ENCODE data around the gene FAM219B. TPM values are rescaled to one million over a fixed set of nuclear protein-coding genes. Genes with fewer than 3 reads are reported as not detected.
"Not testable (repeated sequence)": the region's sequence is repeated elsewhere in the genome, so short reads cannot be mapped to it uniquely, and the experiment has no call there.

The FAM219B gene
- total RNA-seq, 2 donors from 2014 or later = 61.5 to 81.0 TPM

- no peak for DNase-seq (ENCODE audit: low spot score)
- intact Hi-C loops (cut with DNase I) = no loop called here
Measured at GRCh38 chr15:74907163-74907870, 666 bp upstream of the FAM219B start.

GRCh38 chr15:74906067-74906449, 593 bp downstream of the FAM219B start:
- DNase-seq (ENCODE audit: low spot score) = peak; percentile 83
- intact Hi-C loops (cut with DNase I) = no loop called here

DNA sequence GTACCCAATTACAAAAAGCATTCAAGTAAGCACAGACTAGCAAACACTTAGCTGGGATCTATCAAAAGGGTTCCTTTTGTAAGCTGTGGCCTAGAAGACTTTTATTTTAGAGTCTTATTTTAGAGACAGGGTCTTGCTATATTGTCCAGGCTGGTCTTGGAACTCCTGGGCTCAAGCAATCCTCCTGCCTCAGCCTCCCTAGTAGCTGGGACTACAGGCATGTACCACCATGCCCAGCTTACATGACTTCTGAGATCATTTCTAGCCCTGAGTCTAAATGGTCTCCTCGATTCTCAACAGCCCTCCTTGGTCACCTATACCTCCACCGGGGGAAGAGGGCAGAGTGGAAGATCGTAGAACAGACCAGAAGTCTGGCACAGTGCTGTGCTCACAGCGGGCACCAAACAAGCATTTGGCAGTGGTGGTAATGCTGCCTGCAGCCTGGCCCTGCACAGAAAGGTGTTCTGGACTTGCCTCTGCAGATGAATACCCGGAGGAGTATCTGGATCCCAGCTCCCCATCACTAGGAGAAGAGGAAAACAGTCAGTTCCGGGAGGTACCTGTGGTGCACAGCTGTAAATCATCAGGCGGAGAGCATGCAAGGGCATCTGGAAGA, 2.4 kb downstream of the FAM219B start:
- no peak for DNase-seq (ENCODE audit: low spot score)
- intact Hi-C loops (cut with DNase I) = no loop called here

GRCh38 chr15:74903676-74904075, 3.0 kb downstream of the FAM219B start:
- intact Hi-C loops (cut with DNase I) = no loop called here

GRCh38 chr15:74902295-74903075, 4.2 kb downstream of the FAM219B start:
- DNase-seq (ENCODE audit: low spot score) = no peak
- intact Hi-C loops (cut with DNase I) = no loop called here

More at GRCh38 chr15:74903676-74904075, 3.0 kb downstream of the FAM219B start:
- no peak for DNase-seq (ENCODE audit: low spot score)

DNA sequence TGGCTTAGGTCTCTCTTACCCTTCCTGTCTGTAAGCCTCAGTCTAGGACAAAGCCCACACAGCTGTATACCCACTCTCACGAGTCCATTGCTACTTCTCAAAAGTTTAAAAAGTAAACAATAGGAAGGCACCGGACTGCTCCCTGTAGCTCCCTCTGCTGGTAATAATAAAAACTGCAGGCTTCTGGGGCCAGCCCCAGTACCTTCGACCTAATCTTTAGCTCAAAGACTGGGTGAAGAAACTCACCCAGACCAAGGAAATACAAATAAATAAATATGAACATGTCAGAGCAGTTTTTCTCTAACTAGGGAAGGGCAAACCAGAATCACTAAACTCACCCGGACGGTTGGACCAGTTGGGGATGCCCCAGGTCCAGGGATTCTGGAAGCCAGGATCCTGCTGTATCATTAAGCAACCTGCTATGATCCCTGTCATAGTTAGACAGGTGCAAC, 5.0 kb downstream of the FAM219B start:
- intact Hi-C loops (cut with DNase I) = no loop called here
- no peak for DNase-seq (ENCODE audit: low spot score)

DNA sequence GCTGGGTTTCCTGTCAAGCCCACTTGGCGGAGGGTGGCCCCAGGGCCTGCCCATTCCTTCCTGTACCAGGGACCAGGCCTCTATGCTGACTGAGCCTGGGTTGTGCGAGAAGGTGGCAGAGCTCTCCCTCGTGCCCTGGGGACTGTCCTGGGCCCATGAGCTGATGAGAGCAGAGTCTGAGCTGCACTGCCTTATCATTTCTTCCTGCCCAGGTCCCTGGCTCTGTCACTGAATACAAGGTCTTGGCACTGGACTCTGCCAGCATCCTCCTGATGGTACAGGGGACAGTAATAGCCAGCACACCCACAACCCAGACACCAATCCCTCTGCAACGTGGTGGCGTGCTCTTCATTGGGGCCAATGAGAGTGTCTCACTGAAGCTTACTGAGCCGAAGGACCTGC, 9.3 kb downstream of the FAM219B start:
- no peak for DNase-seq (ENCODE audit: low spot score)
- intact Hi-C loops (cut with DNase I) = loop anchor here in 1 of 2 donors (5.0 kb wide), 1 partner anchor 50 kb away; no protein-coding TSS in a partner anchor

DNA sequence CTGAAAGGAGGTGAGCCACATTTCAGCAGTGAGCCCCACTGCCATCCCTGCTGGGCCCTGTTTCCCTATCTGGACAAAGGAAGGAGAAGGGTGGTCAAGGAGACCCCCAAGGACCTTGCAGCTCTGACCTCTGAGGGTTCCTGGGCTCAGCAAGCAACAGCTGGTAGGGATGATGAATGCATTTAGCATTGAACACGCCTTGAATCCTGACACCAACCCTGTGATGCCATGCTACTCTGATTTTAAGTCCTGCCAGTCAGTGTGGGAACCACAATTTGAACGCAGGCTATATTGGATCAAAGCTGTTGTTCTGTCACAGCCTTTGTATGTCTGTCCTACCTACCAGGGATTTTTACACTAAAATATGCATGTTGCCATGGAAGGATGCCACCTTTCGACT, 10.3 kb downstream of the FAM219B start:
- intact Hi-C loops (cut with DNase I) = loop anchor here in 1 of 2 donors (5.0 kb wide), 1 partner anchor 49 kb away; no protein-coding TSS in a partner anchor
- DNase-seq (ENCODE audit: low spot score) = no peak

- intact Hi-C loops (cut with DNase I) = loop anchor here in 1 of 2 donors (5.0 kb wide), 1 partner anchor 49 kb away; no protein-coding TSS in a partner anchor
- DNase-seq (ENCODE audit: low spot score) = no peak
Measured at GRCh38 chr15:74895830-74896229, 10.8 kb downstream of the FAM219B start.

DNA sequence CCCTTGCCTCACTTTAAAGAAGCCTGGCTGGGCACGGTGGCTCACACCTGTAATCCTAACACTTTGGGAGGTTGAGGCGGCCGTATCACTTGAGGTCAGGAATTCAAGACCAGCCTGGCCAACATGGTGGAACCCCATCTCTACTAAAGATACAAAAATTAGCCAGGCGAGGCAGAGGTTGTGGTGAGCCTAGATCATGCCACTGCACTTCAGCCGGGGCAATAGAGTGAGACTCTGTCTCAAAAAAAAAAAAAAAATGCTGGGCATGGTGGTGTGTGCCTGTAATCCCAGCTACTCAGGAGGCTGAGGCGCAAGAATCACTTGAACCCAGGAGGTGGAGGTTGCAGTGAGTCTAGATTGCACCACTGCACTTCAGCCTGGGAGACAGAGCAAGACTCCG, 12.3 kb downstream of the FAM219B start:
- intact Hi-C loops (cut with DNase I); DNase-seq (ENCODE audit: low spot score): not testable (repeated sequence)

DNA sequence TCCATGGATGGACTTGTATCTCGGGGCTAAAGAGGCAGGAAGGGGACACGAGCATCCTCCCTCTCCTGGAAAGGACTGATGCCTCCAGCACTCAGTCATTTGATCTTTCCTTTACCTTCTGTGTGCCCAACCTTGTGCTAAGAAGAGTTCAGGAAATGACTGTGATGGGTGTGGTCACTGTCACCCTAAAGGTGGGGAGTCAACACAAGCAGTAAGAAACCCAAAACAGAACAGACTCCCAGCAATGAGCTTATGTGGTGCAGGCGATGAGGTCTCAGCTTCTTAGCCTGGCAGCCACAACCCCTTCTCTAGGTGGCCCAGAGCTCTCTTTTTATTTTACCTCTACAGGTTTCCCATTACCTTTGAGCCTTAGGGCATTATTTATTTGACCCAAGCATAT, 13.0 kb downstream of the FAM219B start:
- no peak for DNase-seq (ENCODE audit: low spot score)
- intact Hi-C loops (cut with DNase I) = no loop called here

DNA sequence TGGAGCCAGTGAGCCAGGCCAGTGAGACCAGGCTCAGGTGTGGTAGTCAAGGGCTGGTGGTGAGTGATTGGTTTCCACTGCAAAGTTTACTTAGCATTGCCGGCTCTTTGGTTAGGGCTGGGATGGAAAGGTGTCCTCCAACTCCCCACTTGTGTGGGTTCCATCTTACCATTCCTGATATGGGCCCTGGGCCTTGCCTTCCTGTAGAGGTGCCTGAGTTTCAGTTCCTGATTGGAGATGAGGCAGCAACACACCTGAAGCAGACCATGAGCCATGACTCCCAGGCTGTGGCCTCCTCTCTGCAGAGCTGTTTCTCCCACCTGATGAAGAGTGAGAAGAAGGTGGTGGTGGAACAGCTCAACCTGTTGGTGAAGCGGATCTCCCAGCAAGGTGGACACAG, 13.7 kb downstream of the FAM219B start:
- intact Hi-C loops (cut with DNase I) = no loop called here

GRCh38 chr15:74892313-74892712, 14.3 kb downstream of the FAM219B start:
- intact Hi-C loops (cut with DNase I) = no loop called here

More for the DNA sequence above, 13.7 kb downstream of the FAM219B start:
- DNase-seq (ENCODE audit: low spot score) = no peak

DNA sequence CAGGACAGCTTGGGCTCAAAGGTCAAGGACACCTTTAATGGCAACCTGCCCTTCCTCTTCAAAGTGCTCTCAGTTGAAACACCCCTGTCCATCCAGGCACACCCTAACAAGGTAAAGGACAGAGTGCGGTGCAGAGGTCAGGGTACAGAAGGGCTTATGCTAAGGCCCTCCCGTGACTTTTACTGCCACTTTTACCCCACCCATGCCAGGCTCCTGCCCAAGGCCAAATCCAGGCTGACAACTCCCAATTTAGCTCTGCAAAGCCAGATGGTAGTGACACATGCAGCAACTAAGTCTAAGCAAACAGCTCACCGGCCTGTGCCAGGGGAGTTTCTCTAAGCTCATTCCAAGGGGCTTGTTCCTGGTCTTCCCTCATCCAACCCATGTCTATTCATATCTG, 15.2 kb downstream of the FAM219B start:
- intact Hi-C loops (cut with DNase I) = no loop called here
- no peak for DNase-seq (ENCODE audit: low spot score)

More at GRCh38 chr15:74892313-74892712, 14.3 kb downstream of the FAM219B start:
- no peak for DNase-seq (ENCODE audit: low spot score)

DNA sequence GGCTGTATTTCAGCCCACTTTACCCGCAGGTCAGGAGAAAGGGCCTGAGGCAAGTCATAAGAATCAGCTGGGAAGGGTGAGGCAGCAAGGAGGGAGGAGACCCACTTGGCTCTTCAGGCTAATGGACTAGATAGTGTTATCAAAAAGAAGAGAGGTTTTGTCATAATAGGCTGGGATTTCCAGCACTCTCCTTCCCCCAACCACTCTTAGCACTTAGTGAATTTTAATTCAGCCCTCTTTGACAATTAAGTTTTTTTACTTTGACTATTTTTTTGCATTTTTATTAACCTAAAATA, 16.0 kb downstream of the FAM219B start:
- intact Hi-C loops (cut with DNase I) = no loop called here

GRCh38 chr15:74889883-74890664, 16.6 kb downstream of the FAM219B start, which contains the start of gene MPI:
TSS of gene MPI (plus strand) at chr15:74890042. CDS start at chr15:74890074, 32 bp downstream.
- intact Hi-C loops (cut with DNase I) = no loop called here
- peak; percentile 96 for DNase-seq (ENCODE audit: low spot score)

More for the DNA sequence above, 16.0 kb downstream of the FAM219B start:
- DNase-seq (ENCODE audit: low spot score) = no peak

DNA sequence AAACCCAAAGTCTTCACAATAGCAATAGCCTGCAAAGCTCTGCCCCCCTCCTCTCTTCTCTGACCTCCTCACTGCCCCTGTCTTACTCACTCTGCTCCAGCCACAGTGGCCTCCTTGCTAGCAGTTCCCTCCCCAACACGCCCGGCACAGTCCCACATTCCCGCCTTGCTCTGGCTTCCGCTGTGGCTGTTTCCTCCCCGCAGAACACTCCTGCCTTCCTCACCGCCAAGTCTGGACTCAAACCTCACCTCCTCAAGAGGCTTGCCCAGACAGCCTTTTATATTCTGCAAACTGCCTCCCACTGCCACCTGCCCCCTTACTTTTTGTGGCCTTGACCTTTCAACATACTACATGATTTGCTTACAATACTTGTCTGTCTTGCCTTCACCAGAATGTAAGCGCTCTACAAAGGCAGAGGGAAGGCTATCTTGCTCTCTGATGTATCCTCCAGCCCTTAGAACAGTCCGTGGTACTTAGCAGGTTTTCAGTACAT, 17.2 kb downstream of the FAM219B start:
- DNase-seq (ENCODE audit: low spot score) = no peak
- intact Hi-C loops (cut with DNase I) = no loop called here

- intact Hi-C loops (cut with DNase I) = no loop called here
- DNase-seq (ENCODE audit: low spot score) = no peak
Measured at GRCh38 chr15:74888716-74889115, 17.9 kb downstream of the FAM219B start.

Data from posterior vena cava (tissue), 2 donors.